Astrocyte (in vitro differentiated cells and primary cell): ENCODE data around the gene MALT1.

ENCODE experiments used
- CTCF ChIP-seq: IDR thresholded peaks from 2 replicates; pipeline ENCODE4 v1.5.1; 2011; ENCODE audit warnings: low read depth, mild to moderate bottlenecking, inconsistent platforms, low read length, moderate library complexity; ENCODE audit not compliant: insufficient read depth
- EZH2 ChIP-seq: IDR thresholded peaks from 2 replicates; pipeline ENCODE4 v1.6.1; 2012; ENCODE audit warnings: mild to moderate bottlenecking, low read length, inconsistent platforms; ENCODE audit not compliant: insufficient read depth

GRCh38 chr18:58657081-58657480 is 14.2 kb upstream of the MALT1 start:
- TF ChIP-seq CTCF (no peak), EZH2 (no peak)
